ENCODE measurements around the gene CASZ1. TPM values are rescaled to one million over a fixed set of nuclear protein-coding genes. Genes with fewer than 3 reads are reported as not detected.

Gene CASZ1
- total RNA-seq, 1 donor from 2014 or later, result 4.0 TPM

- H4K20me1 ChIP-seq (ENCODE audit: insufficient read depth, low read length), result no peaks in the 10 kb centered on the region
- H3K27ac ChIP-seq (ENCODE audit: low read depth, low read length), result no peak overlapping the region
- FAIRE-seq (no peak), DNase-seq (ENCODE audit: low read depth) (no peak)
- H3K36me3 Mint-ChIP-seq (ENCODE audit: low read depth, unreplicated experiment), result peaks cover 2% of the 10 kb centered on the region
- H3K27me3 ChIP-seq (ENCODE audit: insufficient read depth, low read length), result no peaks in the 10 kb centered on the region
- no peak overlapping the region for H3K4me3 Mint-ChIP-seq (ENCODE audit: unreplicated experiment)
- H3K4me2 ChIP-seq (ENCODE audit: low read length), result no peak overlapping the region
- no peaks in the 10 kb centered on the region for H3K4me1 ChIP-seq (ENCODE audit: insufficient read depth, low read length)
- no peak overlapping the region for H3K4me3 ChIP-seq (ENCODE audit: insufficient read depth, low read depth, low read length)
- no peak overlapping the region for H2AFZ ChIP-seq (ENCODE audit: low read depth, low read length)
- no peaks in the 10 kb centered on the region for H3K9me3 Mint-ChIP-seq (ENCODE audit: unreplicated experiment)
- no peaks in the 10 kb centered on the region for H3K36me3 ChIP-seq (ENCODE audit: insufficient read depth, low read length)
- H3K27ac Mint-ChIP-seq (ENCODE audit: unreplicated experiment), result no peak overlapping the region
- TF ChIP-seq CTCF (IDR thresholded peaks at IDR 0.05; ENCODE audit: insufficient read depth, low read depth, low read length) (no peak), EZH2 (IDR thresholded peaks at IDR 0.05; ENCODE audit: insufficient read depth, low read length) (no peak)
- no peaks in the 10 kb centered on the region for H3K9me3 ChIP-seq (ENCODE audit: insufficient read depth, low read depth, low read length)
- H3K9ac ChIP-seq (ENCODE audit: low read length), result no peak overlapping the region
- H3K27me3 Mint-ChIP-seq (ENCODE audit: low read depth, unreplicated experiment), result peaks cover 18% of the 10 kb centered on the region
- no peaks in the 10 kb centered on the region for H3K79me2 ChIP-seq (ENCODE audit: insufficient read depth, low read length)
- no peaks in the 10 kb centered on the region for H3K4me1 Mint-ChIP-seq (ENCODE audit: low read depth, unreplicated experiment)
Observed at GRCh38 chr1:10669570-10669969, 126.9 kb downstream of the CASZ1 start.

GRCh38 chr1:10667861-10668761 is 128.3 kb downstream of the CASZ1 start:
- no peaks in the 10 kb centered on the region for H3K79me2 ChIP-seq (ENCODE audit: insufficient read depth, low read length)
- no peaks in the 10 kb centered on the region for H3K4me1 ChIP-seq (ENCODE audit: insufficient read depth, low read length)
- no peak overlapping the region for H3K4me2 ChIP-seq (ENCODE audit: low read length)
- peaks cover 18% of the 10 kb centered on the region for H3K27me3 Mint-ChIP-seq (ENCODE audit: low read depth, unreplicated experiment)
- DNase-seq (ENCODE audit: low read depth) (no peak), FAIRE-seq (no peak)
- H3K27me3 ChIP-seq (ENCODE audit: insufficient read depth, low read length), result no peaks in the 10 kb centered on the region
- no peak overlapping the region for H3K27ac ChIP-seq (ENCODE audit: low read depth, low read length)
- no peak overlapping the region for H3K4me3 ChIP-seq (ENCODE audit: insufficient read depth, low read depth, low read length)
- no peak overlapping the region for H3K4me3 Mint-ChIP-seq (ENCODE audit: unreplicated experiment)
- H3K9me3 ChIP-seq (ENCODE audit: insufficient read depth, low read depth, low read length), result no peaks in the 10 kb centered on the region
- no peaks in the 10 kb centered on the region for H4K20me1 ChIP-seq (ENCODE audit: insufficient read depth, low read length)
- H3K36me3 ChIP-seq (ENCODE audit: insufficient read depth, low read length), result no peaks in the 10 kb centered on the region
- no peaks in the 10 kb centered on the region for H3K9me3 Mint-ChIP-seq (ENCODE audit: unreplicated experiment)
- no peak overlapping the region for H2AFZ ChIP-seq (ENCODE audit: low read depth, low read length)
- peaks cover 2% of the 10 kb centered on the region for H3K36me3 Mint-ChIP-seq (ENCODE audit: low read depth, unreplicated experiment)
- TF ChIP-seq EZH2 (IDR thresholded peaks at IDR 0.05; ENCODE audit: insufficient read depth, low read length) (no peak), CTCF (IDR thresholded peaks at IDR 0.05; ENCODE audit: insufficient read depth, low read depth, low read length) (no peak)
- no peak overlapping the region for H3K27ac Mint-ChIP-seq (ENCODE audit: unreplicated experiment)
- H3K4me1 Mint-ChIP-seq (ENCODE audit: low read depth, unreplicated experiment), result no peaks in the 10 kb centered on the region
- no peak overlapping the region for H3K9ac ChIP-seq (ENCODE audit: low read length)
